BLaER1 (cell line): ENCODE data around the gene IL1RN.

Experiments
- H3K27ac ChIP-seq: shearing (Covaris generic); formaldehyde crosslinking; 2 replicates; pipeline ENCODE4 v1.8.1; 2022
- H3K27me3 ChIP-seq: shearing (Covaris generic); formaldehyde crosslinking; 2 replicates; pipeline ENCODE4 v1.8.1; 2022
- H3K36me3 ChIP-seq: shearing (Covaris generic); formaldehyde crosslinking; 2 replicates; pipeline ENCODE4 v1.8.1; 2022
- H3K4me1 ChIP-seq: shearing (Covaris generic); formaldehyde crosslinking; 2 replicates; pipeline ENCODE4 v1.8.1; 2022
- H3K4me2 ChIP-seq: shearing (Covaris generic); formaldehyde crosslinking; 2 replicates; pipeline ENCODE4 v1.8.1; 2022
- H3K4me3 ChIP-seq: shearing (Covaris generic); formaldehyde crosslinking; 2 replicates; pipeline ENCODE4 v1.8.1; 2022
- H3K9ac ChIP-seq: shearing (Covaris generic); formaldehyde crosslinking; 2 replicates; pipeline ENCODE4 v1.8.1; 2022
- H3K9me3 ChIP-seq: shearing (Covaris generic); formaldehyde crosslinking; 2 replicates; pipeline ENCODE4 v1.8.1; 2022
- H4K20me1 ChIP-seq: shearing (Covaris generic); formaldehyde crosslinking; 2 replicates; pipeline ENCODE4 v1.8.1; 2022
- Cebpa-rat ChIP-seq: shearing (Covaris generic); IDR thresholded peaks from 2 replicates; pipeline ENCODE4 v1.8.1; 2022

The IL1RN gene

GRCh38 chr2:113162869-113163268 lies 35.5 kb downstream of the IL1RN start:
- H3K9me3 ChIP-seq = no peaks in the 10 kb centered on the region
- H4K20me1 ChIP-seq = no peaks in the 10 kb centered on the region
- H3K27me3 ChIP-seq = peaks cover 13% of the 10 kb centered on the region
- peaks cover 8% of the 10 kb centered on the region for H3K4me1 ChIP-seq
- no peak overlapping the region for H3K9ac ChIP-seq
- no peak overlapping the region for H3K27ac ChIP-seq
- no peak overlapping the region for H3K4me3 ChIP-seq
- TF ChIP-seq Cebpa-rat = no peak
- no peak overlapping the region for H3K4me2 ChIP-seq
- no peaks in the 10 kb centered on the region for H3K36me3 ChIP-seq

GRCh38 chr2:113164215-113164929 lies 37.0 kb downstream of the IL1RN start:
- Histone ChIP-seq H3K4me1 (peaks cover 19% of the 10 kb centered on the region), H3K27me3 (peaks cover 2% of the 10 kb centered on the region; the same call in 1 of the 2 replicates), H3K4me3 (no peak overlapping the region), H3K36me3 (no peaks in the 10 kb centered on the region), H3K27ac (no peak overlapping the region), H3K4me2 (no peak overlapping the region), H4K20me1 (no peaks in the 10 kb centered on the region), H3K9me3 (no peaks in the 10 kb centered on the region), H3K9ac (no peak overlapping the region)
- TF ChIP-seq Cebpa-rat = no peak

- no peak for TF ChIP-seq Cebpa-rat
- Histone ChIP-seq H3K9me3 (no peaks in the 10 kb centered on the region), H3K9ac (no peak overlapping the region), H3K4me1 (peaks cover 20% of the 10 kb centered on the region), H3K4me2 (no peak overlapping the region), H3K27ac (no peak overlapping the region), H3K36me3 (no peaks in the 10 kb centered on the region), H3K4me3 (no peak overlapping the region), H3K27me3 (no peaks in the 10 kb centered on the region; the same call in 1 of the 2 replicates), H4K20me1 (no peaks in the 10 kb centered on the region)
Measured at GRCh38 chr2:113164930-113165585, 37.7 kb downstream of the IL1RN start.

GRCh38 chr2:113166187-113166645 lies 38.8 kb downstream of the IL1RN start:
- H3K27ac ChIP-seq = no peak overlapping the region

GRCh38 chr2:113167115-113167932 lies 39.9 kb downstream of the IL1RN start:
- H3K27ac ChIP-seq = no peak overlapping the region
- TF ChIP-seq Cebpa-rat = no peak
- H3K27me3 ChIP-seq = no peaks in the 10 kb centered on the region; the same call in 1 of the 2 replicates
- peaks cover 20% of the 10 kb centered on the region for H3K4me1 ChIP-seq
- no peaks in the 10 kb centered on the region for H4K20me1 ChIP-seq
- no peaks in the 10 kb centered on the region for H3K36me3 ChIP-seq
- no peaks in the 10 kb centered on the region for H3K9me3 ChIP-seq
- no peak overlapping the region for H3K4me2 ChIP-seq
- no peak overlapping the region for H3K4me3 ChIP-seq
- no peak overlapping the region for H3K9ac ChIP-seq

More at GRCh38 chr2:113166187-113166645, 38.8 kb downstream of the IL1RN start:
- H3K4me3 ChIP-seq = no peak overlapping the region
- H3K9me3 ChIP-seq = no peaks in the 10 kb centered on the region
- peaks cover 20% of the 10 kb centered on the region for H3K4me1 ChIP-seq
- H3K9ac ChIP-seq = no peak overlapping the region
- TF ChIP-seq Cebpa-rat = no peak
- no peaks in the 10 kb centered on the region for H4K20me1 ChIP-seq
- H3K4me2 ChIP-seq = no peak overlapping the region
- H3K27me3 ChIP-seq = no peaks in the 10 kb centered on the region; the same call in 1 of the 2 replicates
- H3K36me3 ChIP-seq = no peaks in the 10 kb centered on the region

- H3K27ac ChIP-seq = no peak overlapping the region
- no peak overlapping the region for H3K4me3 ChIP-seq
- H3K4me1 ChIP-seq = peaks cover 25% of the 10 kb centered on the region
- no peaks in the 10 kb centered on the region for H3K36me3 ChIP-seq
- no peak overlapping the region for H3K9ac ChIP-seq
- peak overlapping the region; percentile 69 for H3K4me2 ChIP-seq
- no peak for TF ChIP-seq Cebpa-rat
- H3K9me3 ChIP-seq = no peaks in the 10 kb centered on the region
- no peaks in the 10 kb centered on the region; the same call in 1 of the 2 replicates for H3K27me3 ChIP-seq
- no peaks in the 10 kb centered on the region for H4K20me1 ChIP-seq
Measured at GRCh38 chr2:113167962-113168340, 40.6 kb downstream of the IL1RN start.

GRCh38 chr2:113169002-113169530 lies 41.7 kb downstream of the IL1RN start:
- Histone ChIP-seq H3K36me3 (no peaks in the 10 kb centered on the region), H3K9me3 (no peaks in the 10 kb centered on the region), H3K4me3 (no peak overlapping the region), H4K20me1 (no peaks in the 10 kb centered on the region), H3K4me2 (peak overlapping the region; percentile 69), H3K27ac (no peak overlapping the region), H3K27me3 (no peaks in the 10 kb centered on the region; the same call in 1 of the 2 replicates), H3K4me1 (peaks cover 37% of the 10 kb centered on the region), H3K9ac (no peak overlapping the region)
- no peak for TF ChIP-seq Cebpa-rat

GRCh38 chr2:113169586-113169985 lies 42.2 kb downstream of the IL1RN start:
- no peak overlapping the region for H3K9ac ChIP-seq
- H3K9me3 ChIP-seq = no peaks in the 10 kb centered on the region
- H3K36me3 ChIP-seq = no peaks in the 10 kb centered on the region
- TF ChIP-seq Cebpa-rat = no peak
- H3K4me3 ChIP-seq = no peak overlapping the region
- no peaks in the 10 kb centered on the region; the same call in 1 of the 2 replicates for H3K27me3 ChIP-seq
- H4K20me1 ChIP-seq = no peaks in the 10 kb centered on the region
- no peak overlapping the region for H3K4me2 ChIP-seq
- H3K4me1 ChIP-seq = peaks cover 42% of the 10 kb centered on the region
- H3K27ac ChIP-seq = no peak overlapping the region

- no peaks in the 10 kb centered on the region for H3K9me3 ChIP-seq
- no peaks in the 10 kb centered on the region for H3K27me3 ChIP-seq
- H3K27ac ChIP-seq = no peak overlapping the region
- peaks cover 13% of the 10 kb centered on the region; the same call in 1 of the 2 replicates for H4K20me1 ChIP-seq
- H3K4me1 ChIP-seq = peaks cover 56% of the 10 kb centered on the region
- no peaks in the 10 kb centered on the region for H3K36me3 ChIP-seq
- H3K4me3 ChIP-seq = no peak overlapping the region
- no peak for TF ChIP-seq Cebpa-rat
- no peak overlapping the region for H3K9ac ChIP-seq
- no peak overlapping the region for H3K4me2 ChIP-seq
Measured at GRCh38 chr2:113171334-113172075, 44.1 kb downstream of the IL1RN start.
